Bone marrow (tissue), 2 donors: ENCODE results near the gene PDE2A.

Experiments
- DNase-seq, 2 donors: peaks; one replicate each; lab custom pipeline; 2025; lab: John Stamatoyannopoulos, UW

PDE2A gene

DNA sequence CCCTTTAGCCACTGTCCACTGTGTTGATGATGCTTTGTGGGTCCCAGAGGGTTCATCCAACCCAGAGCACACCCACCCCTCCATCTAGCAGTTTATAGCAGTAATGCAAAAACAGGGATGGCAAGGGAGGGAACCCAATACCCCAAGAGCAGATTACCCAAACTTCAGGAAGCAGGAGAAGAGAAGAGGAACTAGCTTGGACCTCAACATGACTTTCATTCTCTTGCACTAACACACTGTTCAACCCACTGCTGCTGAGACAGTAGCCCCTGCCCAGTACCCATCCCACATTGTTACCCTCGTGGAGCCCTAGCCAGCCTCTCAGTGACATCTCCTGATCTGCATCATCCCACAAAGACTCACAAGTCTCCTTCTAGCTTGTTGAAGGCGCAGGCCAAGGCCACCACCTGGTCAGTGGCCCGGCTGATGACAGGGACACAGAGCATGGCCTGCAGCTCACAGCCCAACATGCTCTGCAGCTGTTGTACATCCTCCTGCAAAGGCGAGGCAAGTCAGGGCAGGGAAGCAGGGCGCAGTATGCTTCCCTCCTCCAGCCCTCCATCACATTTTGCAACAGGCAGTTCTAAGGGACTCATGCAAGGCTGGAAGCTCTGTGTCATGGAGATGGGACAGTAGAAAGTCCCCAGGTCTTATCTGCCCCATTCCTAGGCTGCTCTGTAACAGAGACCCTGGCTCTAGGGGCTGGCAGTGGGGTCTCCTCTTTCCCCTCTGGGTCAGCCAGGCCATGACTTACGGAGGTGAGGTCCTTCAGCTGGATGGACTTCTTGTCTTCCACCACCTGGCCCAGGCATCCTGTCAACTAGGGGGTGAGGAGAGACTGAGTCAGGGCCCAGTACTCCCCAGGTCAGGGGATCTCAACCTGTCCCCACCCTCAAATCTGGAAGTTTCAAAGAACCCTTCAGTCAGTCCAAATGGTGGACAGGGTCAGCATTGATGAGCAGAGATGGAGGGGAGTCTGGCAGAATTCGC is 85.5 kb downstream of the PDE2A start:
- no peak for DNase-seq

DNA sequence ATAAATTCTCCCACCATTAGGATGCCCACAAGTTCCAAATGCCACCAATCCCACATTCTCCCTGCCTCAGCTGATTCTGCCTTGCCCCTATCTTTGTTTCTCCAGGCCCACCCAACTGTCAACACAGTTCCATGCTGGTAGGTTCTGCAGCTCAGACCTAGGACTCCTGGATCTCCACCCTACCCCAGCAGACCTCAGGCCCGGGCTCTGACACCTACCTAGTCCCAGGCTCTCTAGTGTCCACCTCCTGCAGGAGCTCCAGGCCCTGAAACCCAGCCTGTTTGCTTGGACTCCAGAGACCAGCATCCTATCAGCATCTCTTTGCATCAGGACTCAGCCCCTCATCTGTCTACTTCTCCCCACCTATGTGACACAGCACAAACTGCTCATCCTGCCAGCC is 86.5 kb downstream of the PDE2A start:
- no peak for DNase-seq

DNA sequence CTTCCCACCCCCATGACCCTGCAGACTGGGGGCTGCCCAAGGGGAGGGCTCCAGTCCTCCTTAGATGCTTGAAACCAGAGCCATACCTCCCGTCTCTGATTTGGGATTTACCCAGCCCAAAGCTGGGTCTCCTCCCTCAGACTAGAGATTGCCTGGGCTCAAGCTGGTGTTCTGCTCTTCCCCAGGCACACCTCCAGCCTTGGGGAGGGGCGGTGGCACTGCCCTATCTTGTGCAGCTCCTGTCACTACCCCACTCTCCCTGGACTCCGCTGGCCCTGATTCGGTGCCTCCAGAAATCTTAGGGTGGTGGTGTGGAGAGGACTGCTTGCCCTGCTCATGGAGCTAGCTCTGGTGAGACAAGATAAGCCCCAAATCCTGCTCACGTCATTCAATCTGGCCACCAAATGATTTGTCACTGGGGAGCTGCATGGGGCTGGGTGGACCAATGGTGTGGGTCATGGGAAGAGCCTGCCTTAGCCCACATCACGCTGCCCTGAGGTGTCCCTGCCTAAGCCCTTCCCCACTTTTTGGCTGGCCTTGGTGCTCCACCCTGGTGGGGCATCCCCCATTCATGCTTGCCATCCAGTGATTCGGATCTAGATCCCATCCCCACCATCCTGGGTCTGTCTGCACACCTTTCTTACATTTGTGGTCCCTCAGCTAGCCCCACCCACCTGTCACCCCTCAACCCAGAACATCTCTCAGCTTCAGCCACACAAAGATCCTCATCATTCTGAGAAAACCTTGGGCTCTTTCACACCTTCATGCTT is 87.7 kb downstream of the PDE2A start:
- no peak for DNase-seq

DNA sequence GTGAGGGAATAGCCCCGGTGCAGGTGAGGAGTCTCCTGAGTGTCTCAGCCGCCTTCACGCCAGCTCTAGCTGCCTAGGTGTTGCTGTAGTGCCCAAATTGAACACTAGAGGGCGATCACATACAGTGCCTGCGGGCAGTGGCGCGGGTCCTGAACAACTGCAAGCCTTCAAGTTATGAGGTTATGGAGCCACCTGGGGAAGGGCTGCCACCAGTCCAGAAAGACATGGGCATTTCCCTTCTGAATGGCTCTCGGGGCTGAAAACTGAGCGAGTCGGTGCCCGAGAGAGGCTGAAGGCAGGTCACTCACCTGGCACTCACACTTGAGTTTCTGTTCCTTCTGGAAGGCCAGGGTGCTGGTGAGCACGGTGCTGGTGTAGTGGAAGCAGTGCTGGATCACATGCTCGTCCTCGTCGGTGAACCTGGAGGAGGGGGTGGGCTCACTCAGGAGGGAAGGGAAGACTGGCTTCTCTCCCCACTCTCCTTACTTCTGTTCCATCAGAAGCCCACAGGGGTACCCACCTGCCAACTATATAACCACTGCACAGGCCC is 88.4 kb downstream of the PDE2A start:
- DNase-seq: peak; percentile 15 to 60

DNA sequence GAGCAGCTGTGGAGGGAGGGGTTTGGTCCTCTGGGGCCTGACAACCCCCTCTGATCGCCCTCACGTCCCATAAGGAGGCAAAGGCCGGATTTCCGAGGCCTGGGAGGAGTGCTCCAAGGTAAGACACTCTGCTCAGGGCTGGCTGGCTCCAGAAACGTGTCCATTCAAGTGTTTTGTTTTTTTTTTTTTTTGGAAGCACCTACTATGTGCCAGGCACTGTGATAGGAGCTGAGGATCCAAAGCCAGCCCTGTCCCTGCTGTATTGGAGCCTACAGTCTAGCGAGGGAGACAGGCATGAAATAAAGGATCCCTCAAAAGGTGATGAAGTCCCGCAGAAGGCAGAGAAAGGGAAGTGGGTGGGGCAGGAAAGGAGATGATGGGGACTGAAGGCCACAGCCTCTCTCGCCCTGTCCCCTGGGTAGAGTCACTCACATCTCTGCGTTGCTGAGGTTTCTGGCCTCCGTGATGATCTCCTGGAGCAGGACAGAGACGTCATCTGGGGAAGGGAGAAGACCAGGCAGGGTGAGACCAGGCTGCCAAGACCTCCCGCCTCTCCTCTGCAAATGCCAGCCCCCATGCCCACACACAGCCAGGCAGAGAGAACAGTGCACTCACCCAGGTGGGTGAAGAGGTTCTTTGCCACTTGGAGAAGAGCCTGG is 89.2 kb downstream of the PDE2A start:
- no peak for DNase-seq

DNA sequence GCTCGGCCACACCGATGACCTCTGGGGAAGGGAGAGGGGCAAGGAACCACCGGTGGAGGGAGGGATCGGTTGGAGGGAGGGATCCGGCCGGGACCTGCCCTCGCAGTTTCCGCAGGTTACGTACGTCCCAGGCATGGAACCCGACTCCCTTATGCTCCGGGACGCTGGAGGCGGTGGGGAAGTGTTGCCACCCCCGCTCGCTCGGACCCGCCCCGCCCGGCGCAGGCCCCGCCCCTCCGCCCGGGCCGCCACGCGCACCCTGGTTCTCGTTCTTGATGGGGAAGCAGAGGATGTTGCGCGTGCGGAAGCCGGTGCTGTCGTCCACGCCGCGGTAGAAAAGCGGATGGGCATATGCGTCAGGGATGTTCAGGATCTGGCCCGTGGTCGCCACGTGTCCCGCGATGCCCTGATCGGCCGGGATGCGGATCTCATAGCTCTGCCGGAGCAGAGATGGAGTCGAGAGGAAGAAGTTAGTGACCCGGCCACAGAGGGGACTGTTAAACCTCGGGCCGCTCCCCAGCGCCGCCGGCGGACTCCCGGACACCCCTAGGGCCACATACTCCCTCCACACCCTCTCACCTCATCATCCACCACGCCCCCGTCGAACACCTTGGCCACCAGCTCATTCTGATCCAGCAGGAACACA is 89.8 kb downstream of the PDE2A start:
- peak in 1 of 2 donors; percentile 49 for DNase-seq

DNA sequence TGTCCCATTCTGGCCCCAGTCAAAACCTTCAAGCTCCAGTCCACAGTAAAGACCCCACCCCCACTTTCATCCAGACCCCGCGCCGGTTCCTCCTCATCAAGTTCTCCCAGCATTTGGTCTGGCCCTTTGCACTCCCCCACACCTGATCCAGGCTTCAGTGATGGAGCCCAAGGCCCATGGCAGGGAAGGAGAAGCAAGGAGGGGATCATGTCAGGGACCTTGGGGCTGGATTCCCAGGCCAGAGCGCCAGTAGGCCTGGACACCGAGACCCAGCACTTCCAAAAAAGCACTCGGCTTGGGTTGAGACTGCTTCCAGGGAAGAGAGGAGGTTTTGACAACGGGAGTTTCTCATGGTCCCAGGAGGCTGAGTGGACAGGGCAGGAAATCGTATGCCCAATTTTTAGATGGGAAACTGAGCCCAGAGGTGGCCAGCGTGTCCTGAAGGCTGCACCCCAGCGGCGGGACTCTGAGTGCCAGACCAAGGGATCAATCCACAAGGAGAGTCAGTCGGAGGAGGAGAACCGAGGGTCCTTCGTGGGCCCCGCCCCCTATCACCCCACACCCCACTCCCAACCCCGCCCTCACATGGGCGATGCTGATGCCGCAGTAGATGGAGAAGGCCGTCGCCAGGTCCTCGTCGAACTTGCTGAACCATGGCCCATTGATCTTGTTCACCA is 90.5 kb downstream of the PDE2A start:
- no peak for DNase-seq

DNA sequence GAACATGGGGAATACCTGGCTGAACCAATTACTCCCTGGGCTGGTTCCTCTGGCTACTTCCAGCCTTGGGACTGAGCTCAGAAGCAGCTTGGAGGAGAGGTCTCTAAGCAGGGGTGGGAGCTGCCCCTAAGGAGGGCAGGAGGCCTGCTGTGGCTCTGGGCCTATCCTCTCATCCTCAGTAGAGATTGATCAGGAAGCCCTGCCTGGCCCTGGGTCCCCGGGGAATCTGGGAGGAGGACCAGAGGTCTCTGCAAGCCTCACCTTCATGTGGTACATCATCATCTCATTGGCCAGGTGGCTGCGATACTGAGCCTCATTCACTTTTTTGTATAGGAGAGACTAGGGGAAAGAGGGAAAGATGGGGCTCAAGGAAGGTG is 91.1 kb downstream of the PDE2A start:
- no peak for DNase-seq

DNA sequence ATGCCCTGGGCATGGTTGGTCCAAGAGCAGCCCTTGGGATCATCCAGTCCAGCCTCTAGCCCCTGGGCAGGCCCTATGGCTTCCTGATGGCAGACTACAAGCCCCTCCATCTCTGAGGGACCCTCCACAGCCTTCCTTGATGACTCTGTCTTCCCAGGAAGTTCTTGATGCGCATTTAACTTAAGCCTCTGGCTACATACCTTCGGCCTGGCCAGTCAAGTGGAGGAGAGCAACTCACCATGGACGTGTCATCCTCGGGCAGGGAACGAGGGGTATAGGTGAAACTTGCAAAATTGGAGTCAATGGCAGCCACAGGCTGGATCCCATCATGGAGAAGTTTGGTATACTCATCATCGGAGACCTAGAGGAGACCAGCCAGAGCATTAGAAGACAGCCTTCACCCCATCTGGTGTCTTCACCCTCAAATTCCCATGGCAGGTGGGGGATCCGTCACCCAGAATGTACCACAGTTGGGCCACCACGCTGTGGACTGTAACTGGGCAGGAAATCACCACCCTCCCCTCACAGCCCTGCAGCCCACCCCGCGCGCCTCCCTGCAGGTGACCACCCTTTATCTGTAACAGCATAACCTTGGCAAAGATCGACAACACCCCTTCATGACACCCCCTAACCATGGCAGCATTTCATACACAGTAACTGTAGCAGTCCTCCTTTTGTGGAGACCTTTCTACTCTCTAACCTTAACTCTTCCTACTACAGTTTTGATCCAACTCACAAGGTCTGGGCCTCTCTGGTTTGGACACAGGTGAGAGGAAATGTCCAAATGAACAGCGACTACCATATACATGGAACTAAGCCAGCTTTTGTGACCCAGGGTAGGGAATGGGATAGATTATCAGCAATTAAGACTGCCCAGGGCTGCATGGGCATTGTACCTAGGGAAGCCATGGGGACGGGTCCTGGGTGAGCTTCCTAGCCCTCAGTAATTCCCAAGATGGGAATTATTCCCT is 91.7 kb downstream of the PDE2A start:
- DNase-seq: no peak

DNA sequence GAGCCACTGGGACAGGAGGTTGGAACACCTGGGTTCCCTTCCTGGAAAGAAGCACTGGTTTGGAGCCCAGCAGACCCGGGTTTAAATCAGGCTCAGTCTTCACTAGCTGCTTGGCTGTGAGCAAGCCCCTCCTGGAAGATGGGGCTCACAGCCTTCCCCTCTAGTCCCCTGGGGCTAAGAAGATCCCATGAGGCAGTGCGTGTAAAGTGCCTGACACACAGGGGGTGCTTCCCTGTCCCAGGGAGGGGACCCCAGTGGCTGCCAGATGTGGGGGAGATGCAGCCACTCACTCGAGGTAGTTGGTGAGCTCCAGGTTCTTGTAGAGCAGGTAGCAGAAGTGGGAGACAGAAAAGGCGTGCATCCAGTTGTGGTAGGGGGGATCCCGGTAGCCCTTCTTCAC is 93.2 kb downstream of the PDE2A start:
- no peak for DNase-seq

DNA sequence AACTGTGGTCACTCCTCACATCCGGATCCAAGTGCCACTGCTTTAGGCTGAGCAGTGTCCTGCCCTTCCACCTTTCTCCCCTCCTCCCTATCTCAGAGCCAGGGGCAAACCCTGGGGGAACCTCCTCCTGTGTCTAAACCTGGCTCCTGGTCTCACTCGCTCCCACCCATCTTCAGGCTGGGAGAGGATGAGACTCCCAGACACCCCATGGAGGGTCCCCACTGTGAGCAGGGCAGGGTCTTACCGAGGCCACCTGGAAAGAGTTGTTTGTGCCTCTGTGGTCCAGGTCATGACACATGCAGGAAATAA is 93.6 kb downstream of the PDE2A start:
- no peak for DNase-seq

DNA sequence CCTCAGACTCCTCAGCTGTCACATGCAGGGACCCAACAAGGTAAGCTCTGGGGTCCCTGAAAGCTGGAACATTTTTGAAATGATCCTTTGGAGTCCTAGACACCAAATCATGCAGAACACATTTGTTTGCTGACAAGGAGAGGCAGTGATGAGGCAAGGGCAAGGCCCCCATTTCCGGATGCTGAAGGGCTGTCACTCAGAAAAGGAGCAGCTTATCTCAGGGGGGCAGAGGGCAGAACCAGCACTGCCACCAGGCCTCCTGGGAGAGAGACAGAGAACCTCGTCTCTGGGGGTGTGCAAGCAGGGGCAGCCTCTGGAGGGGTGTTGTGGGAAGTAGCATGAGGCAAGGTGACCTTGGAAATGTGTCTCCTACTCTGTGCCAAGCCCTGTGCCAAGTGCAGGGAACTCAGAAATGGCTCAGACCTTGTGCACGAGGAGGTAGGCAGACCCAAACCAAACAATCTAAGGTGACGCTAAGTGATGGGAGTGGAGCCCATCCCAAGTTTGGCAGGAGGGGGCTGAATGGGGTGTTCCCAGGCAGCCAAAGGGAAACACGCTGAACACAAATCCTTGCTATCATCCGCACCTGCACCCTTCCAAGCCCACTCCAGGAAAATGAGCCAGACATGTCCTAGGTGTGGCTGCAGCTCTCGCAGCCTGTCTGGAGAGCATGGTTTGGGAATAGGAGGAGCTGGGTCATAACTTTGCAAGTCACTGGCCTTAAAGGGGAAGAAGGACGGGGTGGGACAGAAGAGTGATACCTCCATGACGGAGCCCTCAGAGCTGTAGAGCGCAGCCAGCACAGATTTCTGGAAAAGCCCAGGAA is 94.2 kb downstream of the PDE2A start:
- DNase-seq: no peak

DNA sequence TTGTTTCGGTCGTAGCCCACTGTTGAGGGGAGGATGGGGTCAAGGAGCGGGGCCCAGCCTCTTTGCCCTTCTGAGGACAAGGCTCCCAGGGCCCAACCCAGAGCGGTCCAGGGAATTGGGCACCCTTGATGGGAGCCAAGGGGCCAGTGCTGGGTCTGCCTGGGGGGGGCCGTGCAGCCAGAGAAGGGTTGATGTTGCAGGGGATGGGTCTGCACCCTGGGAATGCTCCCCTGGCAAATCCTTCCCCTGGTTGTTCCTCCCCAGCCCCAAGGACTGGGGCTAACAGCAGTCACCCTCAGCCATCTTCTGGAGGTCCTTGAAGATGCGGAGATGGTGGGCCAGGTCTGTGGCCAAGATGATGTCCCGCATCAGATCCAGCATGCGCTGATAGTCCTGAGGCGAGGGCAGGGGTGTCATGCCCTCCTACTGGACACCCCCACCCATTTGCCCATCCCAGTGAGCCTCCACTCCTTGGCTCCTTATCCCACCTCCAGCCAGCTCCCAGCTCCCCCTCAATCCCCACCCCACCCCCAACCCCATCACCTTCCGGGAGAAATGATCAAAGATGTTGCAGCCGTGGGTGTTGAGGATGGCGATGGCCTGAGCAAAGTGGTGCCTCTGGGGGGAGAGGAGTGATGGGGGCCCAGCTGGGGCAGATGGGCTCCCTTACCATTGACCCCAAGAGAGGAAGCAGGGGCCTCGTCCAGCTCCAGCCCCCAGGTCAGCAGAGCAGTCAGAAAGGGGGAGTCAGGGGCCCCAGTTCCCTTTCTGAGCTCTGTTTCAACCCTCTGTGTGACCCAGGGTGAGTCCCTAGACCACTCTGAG is 95.0 kb downstream of the PDE2A start:
- DNase-seq: no peak

DNA sequence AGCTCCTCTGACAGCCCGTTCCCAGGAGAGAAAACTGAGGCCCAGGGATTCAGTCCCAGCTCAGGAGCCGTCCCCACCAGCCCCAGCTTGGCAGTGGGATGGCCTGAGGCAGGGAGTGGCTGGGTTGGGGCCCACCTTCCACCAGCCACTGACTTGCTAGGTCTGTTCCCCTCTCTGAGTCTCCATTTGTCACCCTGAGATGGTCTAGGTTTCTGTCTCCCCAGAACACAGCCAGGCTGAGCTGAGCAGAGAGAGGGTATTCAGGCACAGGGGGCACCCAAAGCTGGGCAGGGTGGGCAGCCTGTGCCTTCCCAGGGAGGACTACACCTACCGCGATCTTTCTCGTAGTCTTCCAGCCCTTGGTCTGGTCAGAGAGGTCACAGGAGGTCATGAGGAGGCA is 95.7 kb downstream of the PDE2A start:
- DNase-seq: no peak

DNA sequence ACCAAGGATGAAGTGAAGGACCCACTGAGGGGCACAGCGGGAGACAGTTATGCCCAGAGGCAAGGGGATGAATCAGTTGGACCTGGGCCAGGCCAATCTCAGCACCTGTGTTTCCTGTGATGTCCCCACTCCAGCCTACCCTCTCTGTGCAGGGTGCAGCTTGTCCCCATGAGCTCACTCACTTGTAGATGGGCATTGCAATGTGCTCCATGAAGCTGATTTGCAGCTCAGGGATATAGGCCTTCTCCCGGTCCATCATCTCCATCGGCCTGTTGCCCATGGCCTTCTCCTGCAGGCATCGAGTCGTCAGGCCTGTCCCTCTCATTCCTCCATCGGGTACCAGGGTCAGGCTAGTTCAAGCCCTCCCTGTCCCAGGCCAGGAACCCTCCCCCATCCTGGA is 96.2 kb downstream of the PDE2A start:
- DNase-seq: no peak

DNA sequence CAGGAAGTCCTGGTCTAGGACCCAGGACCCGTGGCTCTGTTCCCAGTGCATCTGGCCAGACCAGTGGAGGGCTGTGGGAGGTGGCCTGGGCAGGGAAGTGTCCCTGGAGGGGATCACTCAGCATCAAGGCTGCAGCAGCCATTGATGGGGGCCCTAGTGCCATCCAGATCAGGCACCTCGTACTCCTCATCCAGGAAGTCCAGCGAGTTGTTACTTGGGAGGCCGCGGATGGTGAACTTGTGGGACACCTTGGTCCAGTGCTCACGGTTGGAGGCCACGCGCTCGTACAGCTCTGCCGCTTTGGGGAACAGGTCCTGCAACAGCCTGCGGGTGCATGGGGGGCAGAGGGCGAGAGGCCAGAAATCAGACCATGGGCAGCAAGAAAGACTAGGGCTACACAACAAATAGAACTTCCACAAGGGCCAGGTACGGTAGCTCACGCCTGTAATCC is 96.9 kb downstream of the PDE2A start:
- DNase-seq: no peak

DNA sequence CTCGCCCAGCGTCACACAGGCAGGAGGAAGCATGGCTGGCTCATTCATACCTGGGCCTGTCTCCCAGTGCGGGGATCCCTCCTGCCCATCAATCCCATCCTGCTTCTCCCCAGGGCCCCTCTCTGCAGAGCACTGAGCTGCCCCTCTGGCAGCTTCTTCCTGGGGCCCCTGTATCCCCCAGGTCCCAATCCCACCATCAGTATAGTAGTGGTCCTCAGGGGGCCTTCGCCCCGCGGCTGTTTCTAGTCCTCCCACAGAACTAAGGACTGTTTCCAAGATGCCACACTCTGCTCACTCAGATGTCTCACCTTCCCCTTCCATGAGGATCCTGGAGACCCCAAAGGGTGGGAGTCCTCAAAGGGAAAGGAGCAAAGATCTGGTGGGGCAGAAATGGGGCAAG is 97.6 kb downstream of the PDE2A start:
- DNase-seq: no peak

DNA sequence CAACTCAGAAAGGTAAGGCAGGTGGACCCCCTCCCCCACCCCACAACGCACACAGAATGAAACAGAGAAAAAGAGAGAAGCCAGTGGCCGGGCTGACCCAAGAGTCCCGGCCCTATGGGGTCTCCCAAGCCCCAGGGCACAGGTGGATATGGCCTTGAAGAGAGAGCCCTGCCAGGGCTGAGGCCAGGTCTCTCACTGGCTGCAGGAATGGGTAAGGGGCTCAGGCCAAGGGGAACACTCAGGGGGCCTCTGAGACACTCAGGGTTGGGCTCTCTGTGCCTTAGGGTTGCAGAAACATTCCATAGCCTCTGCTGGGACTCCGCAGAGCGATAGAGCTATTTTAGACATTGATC is 98.0 kb downstream of the PDE2A start:
- DNase-seq: no peak
